Activated CD8-positive, alpha-beta memory T cell treated with anti-CD3 and anti-CD28 coated beads, Interleukin-2, amount 10 ng/mL, durations not matched to agents 7 days and 5 days (primary cell): Measurements from ENCODE around the gene DLX3. TPM values are rescaled to one million over a fixed set of nuclear protein-coding genes. Genes with fewer than 3 reads are reported as not detected.
"Not testable (repeated sequence)": the region's sequence is repeated elsewhere in the genome, so short reads cannot be mapped to it uniquely, and the experiment has no call there.

Source experiments
- ATAC-seq: fragments of 150-1000 bp; cut with Tn5 transposase; one replicate; pipeline ENCODE4 v1.10.0; 2021; ENCODE audit warnings: moderate library complexity
- CTCF ChIA-PET: fragments of 350-600 bp; sonication (Branson Sonifier 250); formaldehyde crosslinking; loops from one replicate; lab custom pipeline; 2021; ENCODE audit warnings: antibody characterized with exemption; lab: Charles Lee
- DNase-seq: peaks from one replicate; pipeline ENCODE4 v3.0.0-alpha.2; 2020
- H3K27ac Mint-ChIP-seq: one replicate; pipeline ENCODE4 v1.8.0; 2021; ENCODE audit warnings: mild to moderate bottlenecking, mixed read lengths
- H3K27me3 Mint-ChIP-seq: one replicate; pipeline ENCODE4 v1.8.0; 2021; ENCODE audit warnings: mixed read lengths
- H3K36me3 Mint-ChIP-seq: one replicate; pipeline ENCODE4 v1.8.0; 2021; ENCODE audit warnings: mild to moderate bottlenecking, mixed read lengths
- H3K4me1 Mint-ChIP-seq: one replicate; pipeline ENCODE4 v1.8.0; 2021; ENCODE audit warnings: mixed read lengths
- H3K4me3 Mint-ChIP-seq: one replicate; pipeline ENCODE4 v1.8.0; 2021; ENCODE audit warnings: mild to moderate bottlenecking, moderate library complexity, mixed read lengths
- H3K9me3 Mint-ChIP-seq: one replicate; pipeline ENCODE4 v1.8.0; 2022; ENCODE audit warnings: low read depth, mixed read lengths
- total RNA-seq, 2 experiments: library from RNA; stranded (reverse); gene quantifications; one replicate each; pipeline ENCODE4 v1.2.3, GENCODE V29; 2021

DLX3 gene
- not detected for total RNA-seq

DNA sequence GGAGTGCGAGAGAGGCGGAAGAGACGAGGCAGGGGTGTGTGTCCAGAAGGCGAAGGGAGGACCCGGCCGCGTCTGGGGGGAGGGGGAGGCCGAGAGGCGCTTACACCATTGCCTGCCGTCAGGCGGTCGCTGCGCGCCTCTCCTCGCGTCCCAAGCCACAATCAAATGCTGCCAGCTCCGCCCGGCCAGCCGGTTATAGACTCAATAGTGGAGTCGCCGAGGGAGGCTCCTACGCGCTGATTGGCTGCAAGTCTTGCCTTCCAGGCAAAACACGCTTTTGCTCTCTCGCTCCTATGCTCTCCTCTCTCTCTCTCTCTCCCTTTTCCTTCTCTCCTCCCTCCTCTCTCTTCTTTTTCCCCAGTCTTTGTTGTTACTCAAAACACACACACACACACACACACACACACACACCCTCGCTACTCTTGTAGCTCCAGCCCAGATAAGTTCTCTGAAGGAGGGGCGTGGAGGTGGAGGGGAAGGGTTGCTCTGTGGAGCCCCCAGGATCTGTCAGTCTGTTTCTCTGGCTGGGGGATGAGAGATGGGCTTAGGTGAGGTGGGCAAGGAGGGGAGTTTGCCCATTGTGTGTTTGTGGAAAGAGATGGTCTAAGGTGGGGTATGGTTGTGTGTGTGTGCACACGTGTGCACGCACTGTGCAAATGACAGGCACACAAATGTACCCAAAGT, at the start of gene DLX3:
Gene DLX3, minus strand, starts transcription at position 170 of the 684 bp plus-strand sequence. CDS start 226 bp downstream, outside the sequence.
- Mint-ChIP-seq H3K4me3 (peak within 1 kb of the TSS; percentile 68), H3K4me1 (peaks cover 27% of the 10 kb centered on the region), H3K9me3 (no peaks in the 10 kb centered on the region), H3K27ac (no peak within 1 kb of the TSS), H3K27me3 (peaks cover 73% of the 10 kb centered on the region), H3K36me3 (no peaks in the 10 kb centered on the region)
- DNase-seq (no peak), ATAC-seq (no peak)
- CTCF ChIA-PET = interaction anchor here (1.1 to 11.1 kb wide), 11 partner anchors 11 to 426 kb away, joined by 3 to 273 read pairs (median 44); partner anchors contain the start of gene DLX4

DNA sequence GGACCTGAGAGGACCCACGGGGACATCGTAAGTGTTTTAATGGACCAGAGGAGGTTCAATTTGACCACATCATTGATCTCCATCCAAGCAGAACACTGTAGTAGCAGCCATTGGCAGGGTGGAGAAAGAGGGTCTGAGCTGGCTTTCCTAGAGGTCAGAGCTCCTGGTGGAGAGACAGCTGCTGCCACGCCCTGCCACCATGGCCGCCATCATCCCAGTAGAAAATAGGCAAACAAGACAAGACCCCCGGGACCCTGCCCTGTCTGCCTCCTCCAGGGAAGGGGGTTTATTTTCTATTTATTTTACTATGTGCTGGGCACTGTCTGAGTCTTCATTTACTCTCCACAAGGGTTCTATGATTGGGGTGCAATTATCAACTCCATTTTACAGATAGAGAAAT, 49.5 kb upstream of the DLX3 start:
- H3K27me3 Mint-ChIP-seq = peaks cover 15% of the 10 kb centered on the region
- H3K36me3 Mint-ChIP-seq = no peaks in the 10 kb centered on the region
- DNase-seq (no peak), ATAC-seq (no peak)
- no peak overlapping the region for H3K27ac Mint-ChIP-seq
- H3K9me3 Mint-ChIP-seq = no peaks in the 10 kb centered on the region
- CTCF ChIA-PET = interaction anchor here (1.1 to 1.9 kb wide), 4 partner anchors 12 to 50 kb away, joined by 4 to 6 read pairs (median 5); partner anchors contain the start of genes ITGA3 and PDK2
- H3K4me1 Mint-ChIP-seq = peaks cover 10% of the 10 kb centered on the region
- no peak overlapping the region for H3K4me3 Mint-ChIP-seq

DNA sequence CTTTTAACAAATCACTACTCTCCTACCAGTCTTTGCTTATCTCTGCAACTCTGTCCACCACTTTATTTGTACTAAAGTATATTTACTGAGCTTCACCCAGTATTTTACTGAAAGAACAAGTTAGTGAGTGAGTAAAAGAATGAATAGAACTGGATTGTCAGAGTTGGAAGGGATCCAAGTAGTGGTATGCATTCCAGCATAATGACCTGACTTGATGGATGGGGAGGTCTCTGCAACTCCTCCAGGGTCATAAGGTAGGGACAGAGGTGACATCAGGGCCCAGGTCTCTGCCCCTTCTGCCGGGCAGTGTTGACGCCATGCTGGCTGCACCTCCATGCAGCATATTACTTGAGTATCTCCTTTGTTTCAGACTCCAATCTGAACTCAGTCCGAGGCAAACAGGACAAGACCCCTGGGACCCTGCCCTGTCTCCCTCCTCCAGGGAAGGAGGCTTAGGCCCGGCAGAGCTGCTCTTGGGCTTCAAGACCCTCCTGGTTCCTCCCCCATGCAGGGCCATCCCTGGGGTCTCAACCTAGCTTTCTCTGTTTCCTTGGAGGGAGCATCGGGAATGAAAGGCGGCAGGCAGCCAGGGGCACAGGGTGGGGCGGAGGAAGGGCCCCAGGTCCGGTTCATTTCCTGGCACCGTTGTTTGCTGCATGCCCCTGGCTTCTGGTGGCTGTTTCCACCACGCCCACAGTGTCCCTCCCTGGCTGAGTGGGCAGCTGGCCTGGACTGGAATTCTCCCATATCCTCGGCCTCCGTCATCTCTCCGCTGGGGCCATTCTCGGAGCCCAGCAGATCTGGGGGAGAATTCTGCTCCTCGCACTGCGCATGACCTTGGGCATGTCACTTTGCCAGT, 48.5 kb upstream of the DLX3 start:
- Mint-ChIP-seq H3K4me3 (no peak overlapping the region), H3K9me3 (no peaks in the 10 kb centered on the region), H3K4me1 (peaks cover 8% of the 10 kb centered on the region), H3K27me3 (peaks cover 15% of the 10 kb centered on the region), H3K36me3 (no peaks in the 10 kb centered on the region), H3K27ac (no peak overlapping the region)
- DNase-seq (no peak), ATAC-seq (no peak)
- CTCF ChIA-PET = interaction anchor here (1.6 to 1.9 kb wide), 2 partner anchors 13 to 16 kb away, joined by 4 to 6 read pairs; partner anchors contain the start of gene ITGA3

DNA sequence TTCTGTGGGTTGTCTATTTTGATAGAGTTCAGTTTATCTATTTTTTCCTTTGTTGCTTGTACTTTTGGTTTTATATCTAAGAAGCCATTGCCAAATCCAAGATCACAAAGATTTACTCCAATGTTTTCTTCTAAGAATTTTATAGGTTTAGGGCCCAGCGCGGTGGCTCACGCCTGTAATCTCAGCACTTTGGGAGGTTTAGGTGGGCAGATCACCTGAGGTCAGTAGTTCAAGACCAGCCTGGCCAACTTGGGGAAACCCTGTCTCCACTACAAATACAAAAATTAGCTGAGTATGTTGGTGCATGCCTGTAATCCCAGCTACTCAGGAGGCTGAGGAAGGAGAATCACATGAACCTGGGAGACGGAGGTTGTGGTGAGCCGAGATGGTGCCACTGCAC, 47.2 kb upstream of the DLX3 start:
- H3K4me1 Mint-ChIP-seq = peaks cover under 1% of the 10 kb centered on the region
- CTCF ChIA-PET = no interaction called here
- no peaks in the 10 kb centered on the region for H3K9me3 Mint-ChIP-seq
- no peaks in the 10 kb centered on the region for H3K36me3 Mint-ChIP-seq
- H3K27ac Mint-ChIP-seq = no peak overlapping the region
- DNase-seq (no peak), ATAC-seq (no peak)
- no peak overlapping the region for H3K4me3 Mint-ChIP-seq
- H3K27me3 Mint-ChIP-seq = peaks cover 15% of the 10 kb centered on the region

DNA sequence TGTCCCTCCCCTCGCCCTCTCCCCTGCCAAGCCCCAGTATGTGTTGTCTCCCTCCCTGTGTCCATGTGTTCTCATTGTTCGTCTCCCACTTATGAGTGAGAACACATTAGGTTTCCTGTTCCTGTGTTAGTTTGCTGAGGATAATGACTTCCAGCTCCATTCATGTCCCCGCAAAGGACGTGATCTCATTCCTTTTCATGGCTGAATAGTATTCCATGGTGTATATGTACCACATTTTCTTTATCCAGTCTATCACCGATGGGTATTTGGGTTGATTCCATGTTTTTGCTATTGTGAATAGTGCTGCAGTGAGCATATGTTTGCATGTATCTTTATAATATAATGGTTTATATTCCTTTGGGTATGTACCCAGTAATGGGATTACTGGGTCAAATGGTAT, 45.5 kb upstream of the DLX3 start:
- CTCF ChIA-PET, H3K36me3 Mint-ChIP-seq, H3K4me3 Mint-ChIP-seq, H3K4me1 Mint-ChIP-seq, H3K9me3 Mint-ChIP-seq, DNase-seq, ATAC-seq, H3K27ac Mint-ChIP-seq: not testable (repeated sequence)
- H3K27me3 Mint-ChIP-seq = peaks cover 15% of the 10 kb centered on the region

DNA sequence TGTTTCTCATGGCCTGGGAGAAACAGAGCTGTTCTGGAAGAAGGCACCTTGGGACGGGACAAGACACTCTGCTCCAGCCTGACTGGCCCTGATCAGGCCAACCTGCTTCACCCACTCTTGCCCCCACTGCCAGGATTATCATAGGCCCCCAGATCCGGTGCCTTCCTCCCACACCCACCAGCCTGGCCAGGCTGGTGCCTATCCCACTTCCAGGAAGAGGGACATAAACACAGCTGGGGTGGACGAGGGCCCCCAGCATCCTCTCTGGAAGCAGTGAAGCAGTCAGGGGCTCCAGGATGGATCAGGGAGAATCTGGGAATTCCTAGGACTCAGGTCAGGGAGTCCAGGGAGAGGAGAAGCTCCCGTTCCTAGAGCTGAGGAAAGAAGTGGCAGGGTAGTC, 44.0 kb upstream of the DLX3 start:
- CTCF ChIA-PET = interaction anchor here (0.6 to 1.2 kb wide), 2 partner anchors 45 to 48 kb away, joined by 3 to 4 read pairs; no protein-coding TSS in a partner anchor

DNA sequence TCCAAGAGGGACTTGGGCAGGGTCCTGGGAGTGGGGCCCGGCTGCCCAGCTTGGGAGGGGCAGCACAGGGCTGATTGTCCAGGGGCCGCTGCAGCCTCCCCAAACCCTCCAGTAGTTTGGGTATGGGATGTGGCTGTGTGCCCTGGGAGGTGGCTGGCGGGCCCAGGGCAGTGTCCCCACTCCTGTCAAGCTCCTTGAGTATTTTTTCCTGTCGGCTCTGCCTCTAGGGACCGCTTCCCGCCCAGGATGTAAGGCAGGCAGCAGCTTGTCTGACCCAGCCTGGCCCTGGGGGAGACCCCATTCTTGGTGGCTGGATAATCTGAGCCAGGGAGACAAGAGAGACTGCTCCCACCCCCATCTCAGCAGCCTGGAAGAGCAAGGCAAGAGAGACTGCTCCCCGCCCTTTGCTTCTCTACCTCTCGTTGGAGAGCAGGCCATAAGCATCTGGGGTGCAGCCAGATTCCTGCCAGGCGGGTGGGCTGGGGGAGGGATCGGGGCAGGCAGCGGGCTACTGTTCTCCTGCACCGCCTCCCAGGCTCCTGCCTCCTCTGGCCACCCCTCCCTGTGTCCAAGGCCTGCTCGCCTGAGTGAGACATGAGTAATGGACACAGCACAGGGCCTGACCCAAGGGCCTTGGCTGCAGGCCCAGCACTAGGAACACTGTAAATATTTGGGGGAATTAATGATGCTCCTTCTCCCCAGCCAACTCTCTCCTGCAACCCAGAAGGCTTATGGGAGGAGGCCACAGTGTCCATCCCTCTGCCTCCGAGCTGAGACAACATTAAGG, 42.5 kb upstream of the DLX3 start:
- Mint-ChIP-seq H3K4me3 (no peak overlapping the region), H3K36me3 (no peaks in the 10 kb centered on the region), H3K4me1 (no peaks in the 10 kb centered on the region), H3K27me3 (peaks cover 23% of the 10 kb centered on the region), H3K9me3 (no peaks in the 10 kb centered on the region), H3K27ac (no peak overlapping the region)
- CTCF ChIA-PET = interaction anchor here (1.0 to 1.2 kb wide), 2 partner anchors 30 to 50 kb away, joined by 4 read pairs; no protein-coding TSS in a partner anchor
- DNase-seq = no peak
- ATAC-seq = no peak

More for the DNA sequence above, 44.0 kb upstream of the DLX3 start:
- no peaks in the 10 kb centered on the region for H3K36me3 Mint-ChIP-seq
- no peak overlapping the region for H3K4me3 Mint-ChIP-seq
- peaks cover 21% of the 10 kb centered on the region for H3K27me3 Mint-ChIP-seq
- H3K27ac Mint-ChIP-seq = no peak overlapping the region
- ATAC-seq (no peak), DNase-seq (no peak)
- no peaks in the 10 kb centered on the region for H3K9me3 Mint-ChIP-seq
- no peaks in the 10 kb centered on the region for H3K4me1 Mint-ChIP-seq

DNA sequence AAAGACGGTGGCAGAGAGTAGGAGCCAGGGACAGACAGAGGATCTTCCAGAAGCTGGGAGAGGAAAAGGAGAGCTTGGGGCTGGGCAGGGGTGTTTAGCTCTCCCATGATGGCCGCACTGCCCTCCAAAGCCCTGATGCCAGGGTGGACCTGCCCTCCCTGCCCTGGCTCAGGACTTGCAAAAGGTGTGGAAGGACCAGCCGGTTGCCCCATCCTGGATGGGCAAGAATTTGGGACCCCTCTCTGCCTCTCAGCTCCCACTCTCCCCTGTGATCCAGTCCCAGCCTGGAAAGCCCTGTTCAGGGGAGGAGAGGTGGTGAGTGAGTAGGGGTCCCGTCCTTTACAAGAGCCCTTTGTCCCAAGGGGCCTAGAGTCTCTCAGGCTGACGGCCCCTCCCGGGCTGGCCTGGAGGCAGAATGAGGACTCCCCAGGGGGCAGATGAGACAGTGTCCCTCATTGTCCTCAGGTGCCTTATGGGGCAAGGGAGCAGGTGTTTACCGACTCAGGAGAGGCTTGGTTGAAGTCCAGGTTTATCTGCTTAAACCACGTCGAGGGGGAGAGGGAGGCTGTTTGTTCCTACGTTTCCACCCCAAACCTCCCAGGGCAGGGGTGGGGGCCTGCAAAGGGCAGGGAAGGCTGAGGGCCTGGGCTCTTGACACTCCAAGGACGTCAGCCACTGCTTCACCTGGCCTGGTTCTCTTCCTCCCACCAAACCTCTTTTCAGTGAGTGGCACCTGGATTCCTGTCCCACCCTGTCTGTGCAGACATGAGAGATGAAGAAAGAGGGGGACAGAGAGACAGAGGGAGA, 41.6 kb upstream of the DLX3 start:
- H3K36me3 Mint-ChIP-seq = no peaks in the 10 kb centered on the region
- no peak overlapping the region for H3K27ac Mint-ChIP-seq
- H3K4me3 Mint-ChIP-seq = no peak overlapping the region
- no peaks in the 10 kb centered on the region for H3K4me1 Mint-ChIP-seq
- peaks cover 21% of the 10 kb centered on the region for H3K27me3 Mint-ChIP-seq
- CTCF ChIA-PET = interaction anchor here (1.0 to 2.1 kb wide), 3 partner anchors 10 to 58 kb away, joined by 4 to 6 read pairs (median 4); partner anchors contain the start of gene PDK2
- no peak for ATAC-seq
- DNase-seq = no peak
- no peaks in the 10 kb centered on the region for H3K9me3 Mint-ChIP-seq

DNA sequence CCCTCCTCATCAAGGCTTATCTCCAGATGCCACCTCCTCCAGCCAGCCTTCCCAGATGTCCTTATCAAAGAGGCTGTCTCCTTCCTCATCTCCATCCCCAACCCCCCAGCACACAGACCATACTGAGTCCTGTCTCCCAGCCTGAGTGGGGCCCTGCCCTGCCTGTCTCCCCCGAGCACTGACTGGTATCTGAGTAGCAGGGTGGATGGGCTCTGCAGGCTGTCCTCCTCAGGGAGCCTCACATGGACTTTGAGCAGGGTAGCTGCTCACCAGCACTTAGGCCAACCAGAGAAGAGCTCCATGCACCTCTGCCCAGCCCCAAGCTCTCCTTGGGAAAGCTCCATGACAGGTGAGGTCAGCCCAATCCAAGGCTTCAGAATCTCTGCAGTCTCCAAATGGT, 40.9 kb upstream of the DLX3 start:
- H3K4me1 Mint-ChIP-seq = no peaks in the 10 kb centered on the region
- ATAC-seq = no peak
- no peak overlapping the region for H3K4me3 Mint-ChIP-seq
- no peaks in the 10 kb centered on the region for H3K9me3 Mint-ChIP-seq
- CTCF ChIA-PET = interaction anchor here (1.0 to 2.1 kb wide), 4 partner anchors 9 to 58 kb away, joined by 3 to 6 read pairs (median 4); partner anchors contain the start of gene PDK2
- peaks cover 25% of the 10 kb centered on the region for H3K27me3 Mint-ChIP-seq
- DNase-seq = no peak
- H3K27ac Mint-ChIP-seq = no peak overlapping the region
- H3K36me3 Mint-ChIP-seq = no peaks in the 10 kb centered on the region

DNA sequence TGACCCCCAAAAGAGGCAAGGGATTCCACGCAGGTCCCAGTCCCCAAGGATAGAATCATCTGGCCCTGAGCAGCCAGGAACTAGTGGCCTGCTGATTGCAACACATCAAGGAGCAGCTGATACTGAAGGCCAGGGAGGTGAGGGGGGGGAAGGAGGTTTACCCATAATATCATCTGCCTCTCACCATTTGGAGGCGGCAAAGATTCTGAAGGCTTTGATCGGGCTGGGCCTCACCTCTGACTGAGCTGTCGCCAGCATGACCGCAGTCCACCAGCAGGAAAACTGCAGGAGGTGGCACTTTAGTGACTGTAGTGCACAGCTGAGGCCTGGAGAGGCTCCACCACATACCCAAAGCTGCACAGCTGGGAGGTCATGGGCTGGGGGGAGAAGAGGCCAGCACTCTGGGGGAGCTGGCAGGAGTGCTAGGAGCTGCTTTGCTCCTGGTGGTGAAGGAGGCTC, 40.4 kb upstream of the DLX3 start:
- Mint-ChIP-seq H3K27ac (no peak overlapping the region), H3K36me3 (no peaks in the 10 kb centered on the region), H3K9me3 (no peaks in the 10 kb centered on the region), H3K27me3 (peaks cover 29% of the 10 kb centered on the region), H3K4me3 (no peak overlapping the region), H3K4me1 (no peaks in the 10 kb centered on the region)
- CTCF ChIA-PET = interaction anchor here (0.8 to 2.1 kb wide), 6 partner anchors 8 to 59 kb away, joined by 3 to 6 read pairs (median 4); partner anchors contain the start of genes ITGA3 and PDK2
- no peak for ATAC-seq
- no peak for DNase-seq

DNA sequence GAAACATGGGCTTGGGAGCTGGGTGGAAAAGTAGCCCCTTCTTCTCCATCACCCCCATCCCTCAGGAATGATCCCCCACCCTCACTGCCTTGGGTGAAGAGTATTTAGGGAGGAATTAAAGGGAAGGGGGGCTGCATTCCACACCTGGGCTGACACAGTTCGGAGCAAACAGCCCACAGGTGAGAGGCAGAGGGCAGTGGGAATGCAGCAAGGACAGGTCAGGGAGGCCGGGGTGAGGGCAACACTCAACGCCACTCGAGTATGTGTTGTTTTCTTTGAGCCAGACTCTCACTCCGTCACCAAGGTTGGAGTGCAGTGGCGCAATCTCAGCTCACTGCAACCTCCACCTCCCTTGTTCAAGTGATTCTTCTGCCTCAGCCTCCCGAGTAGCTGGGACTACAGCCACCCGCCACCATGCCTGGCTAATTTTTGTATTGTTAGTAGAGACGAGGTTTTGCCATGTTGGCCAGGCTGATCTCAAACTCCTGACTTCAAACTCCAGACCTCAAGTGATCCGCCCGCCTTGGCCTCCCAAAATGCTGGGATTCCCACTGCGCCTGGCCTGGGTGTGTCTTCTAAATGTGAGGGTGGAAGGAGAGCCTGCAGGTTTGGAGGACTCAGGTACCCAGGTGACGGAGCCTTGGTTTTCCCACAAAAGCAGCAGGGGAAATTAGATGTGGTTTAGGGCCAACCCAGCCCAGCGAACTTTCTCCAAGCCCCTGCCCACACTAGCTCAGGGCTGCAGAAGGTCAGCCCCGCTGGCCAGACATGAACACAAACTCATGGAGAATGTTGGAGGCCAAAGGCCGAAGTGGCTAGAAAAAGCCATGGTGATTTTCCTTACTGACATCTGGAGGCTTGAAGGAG, 39.7 kb upstream of the DLX3 start:
- no peak for ATAC-seq
- Mint-ChIP-seq H3K4me3 (no peak overlapping the region), H3K27me3 (peaks cover 32% of the 10 kb centered on the region), H3K36me3 (no peaks in the 10 kb centered on the region), H3K4me1 (no peaks in the 10 kb centered on the region), H3K27ac (no peak overlapping the region), H3K9me3 (no peaks in the 10 kb centered on the region)
- CTCF ChIA-PET = interaction anchor here (0.8 to 2.1 kb wide), 6 partner anchors 8 to 60 kb away, joined by 3 to 6 read pairs (median 4); partner anchors contain the start of genes ITGA3 and PDK2
- DNase-seq = no peak
